SW 1271 (cell line): ENCODE data around the gene CCDC117.
"Not testable (repeated sequence)": the region's sequence is repeated elsewhere in the genome, so short reads cannot be mapped to it uniquely, and the experiment has no call there.

Experiments
- DNase-seq, 2 experiments: peaks; one replicate each; lab custom pipeline; 2025; lab: John Stamatoyannopoulos, UW

The CCDC117 gene

GRCh38 chr22:28801845-28802594, 29.5 kb downstream of the CCDC117 start:
- no peak for DNase-seq

- no peak for DNase-seq
Observed at GRCh38 chr22:28802595-28803123, 30.2 kb downstream of the CCDC117 start.

- not testable (repeated sequence) for DNase-seq
Observed at GRCh38 chr22:28805426-28805825, 32.9 kb downstream of the CCDC117 start.

- DNase-seq, result no peak
Observed at GRCh38 chr22:28808716-28809355, 36.3 kb downstream of the CCDC117 start.

GRCh38 chr22:28810821-28811491, 38.5 kb downstream of the CCDC117 start:
- DNase-seq, result no peak

- no peak for DNase-seq
Observed at GRCh38 chr22:28812516-28812915, 40.0 kb downstream of the CCDC117 start.

GRCh38 chr22:28813772-28814518, 41.5 kb downstream of the CCDC117 start:
- no peak for DNase-seq

GRCh38 chr22:28815111-28815510, 42.6 kb downstream of the CCDC117 start:
- no peak for DNase-seq

GRCh38 chr22:28815729-28816128, 43.2 kb downstream of the CCDC117 start:
- no peak for DNase-seq

- DNase-seq, result no peak
Observed at GRCh38 chr22:28817064-28817463, 44.6 kb downstream of the CCDC117 start.

GRCh38 chr22:28817919-28818859, 45.7 kb downstream of the CCDC117 start:
- DNase-seq, result no peak

GRCh38 chr22:28819253-28820096, 47.0 kb downstream of the CCDC117 start:
- DNase-seq, result no peak

- DNase-seq, result no peak
Observed at GRCh38 chr22:28820885-28821284, 48.4 kb downstream of the CCDC117 start.

- no peak for DNase-seq
Observed at GRCh38 chr22:28821452-28821851, 49.0 kb downstream of the CCDC117 start.

- DNase-seq, result no peak
Observed at GRCh38 chr22:28822930-28823551, 50.5 kb downstream of the CCDC117 start.

GRCh38 chr22:28824455-28824854, 52.0 kb downstream of the CCDC117 start:
- not testable (repeated sequence) for DNase-seq

GRCh38 chr22:28826430-28826829, 53.9 kb downstream of the CCDC117 start:
- DNase-seq, result not testable (repeated sequence)

- no peak for DNase-seq
Observed at GRCh38 chr22:28826921-28827320, 54.4 kb downstream of the CCDC117 start.
